ENCODE measurements around the gene LHX3.

Gene LHX3

GRCh38 chr9:136187683-136188586 lies 17.0 kb downstream of the LHX3 start:
- Histone ChIP-seq H3K27ac (no peak overlapping the region), H3K36me3 (replicated peaks) (no peaks in the 10 kb centered on the region), H3K27me3 (replicated peaks) (peaks cover 50% of the 10 kb centered on the region), H3K4me3 (ENCODE audit: low read depth, low read length) (no peak overlapping the region)
- in situ Hi-C loops (cut with HindIII; ENCODE audit: low pct_ligation_motif_present, low sequenced_read_pairs): no loop called here
- no peak for DNase-seq
- TF ChIP-seq CTCF (IDR thresholded peaks at IDR 0.05; ENCODE audit: low read depth, low read length, missing control alignments): no peak

GRCh38 chr9:136187197-136187596 lies 17.7 kb downstream of the LHX3 start:
- H3K27me3 ChIP-seq (replicated peaks): peaks cover 42% of the 10 kb centered on the region
- no peaks in the 10 kb centered on the region for H3K36me3 ChIP-seq (replicated peaks)
- in situ Hi-C loops (cut with HindIII; ENCODE audit: low pct_ligation_motif_present, low sequenced_read_pairs): no loop called here
- no peak overlapping the region for H3K4me3 ChIP-seq (ENCODE audit: low read depth, low read length)
- no peak overlapping the region for H3K27ac ChIP-seq
- no peak for DNase-seq
- TF ChIP-seq CTCF (IDR thresholded peaks at IDR 0.05; ENCODE audit: low read depth, low read length, missing control alignments): no peak

DNA sequence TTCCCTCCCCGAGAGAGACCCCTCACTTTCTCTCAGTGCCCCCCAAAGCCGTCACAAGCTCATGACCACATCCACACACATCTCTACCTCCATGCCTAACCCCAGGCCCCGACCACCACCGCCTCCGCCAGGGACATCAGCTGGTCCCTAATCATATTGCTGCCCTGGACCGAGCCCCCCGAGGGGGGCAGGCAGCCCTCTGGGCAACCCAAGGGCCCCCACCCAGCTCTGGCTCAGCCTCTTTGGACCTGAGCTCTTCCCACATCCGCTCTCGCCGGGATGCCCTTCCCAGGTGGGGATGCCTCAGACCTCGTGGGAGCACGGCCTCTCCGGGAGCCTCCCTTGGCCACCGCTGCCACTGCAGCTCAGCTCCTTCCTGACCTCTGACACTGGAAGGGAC lies 18.5 kb downstream of the LHX3 start:
- TF ChIP-seq CTCF (IDR thresholded peaks at IDR 0.05; ENCODE audit: low read depth, low read length, missing control alignments): no peak
- H3K27me3 ChIP-seq (replicated peaks): peaks cover 37% of the 10 kb centered on the region
- H3K4me3 ChIP-seq (ENCODE audit: low read depth, low read length): no peak overlapping the region
- in situ Hi-C loops (cut with HindIII; ENCODE audit: low pct_ligation_motif_present, low sequenced_read_pairs): no loop called here
- no peak overlapping the region for H3K27ac ChIP-seq
- DNase-seq: no peak
- H3K36me3 ChIP-seq (replicated peaks): no peaks in the 10 kb centered on the region

- peaks cover 31% of the 10 kb centered on the region for H3K27me3 ChIP-seq (replicated peaks)
- no peak overlapping the region for H3K27ac ChIP-seq
- in situ Hi-C loops (cut with HindIII; ENCODE audit: low pct_ligation_motif_present, low sequenced_read_pairs): no loop called here
- DNase-seq: no peak
- TF ChIP-seq CTCF (IDR thresholded peaks at IDR 0.05; ENCODE audit: low read depth, low read length, missing control alignments): no peak
- no peak overlapping the region for H3K4me3 ChIP-seq (ENCODE audit: low read depth, low read length)
- H3K36me3 ChIP-seq (replicated peaks): no peaks in the 10 kb centered on the region
Observed at GRCh38 chr9:136185596-136186366, 19.1 kb downstream of the LHX3 start.

- in situ Hi-C loops (cut with HindIII; ENCODE audit: low pct_ligation_motif_present, low sequenced_read_pairs): no loop called here
- Histone ChIP-seq H3K27ac (no peak overlapping the region), H3K27me3 (replicated peaks) (peaks cover 24% of the 10 kb centered on the region), H3K4me3 (ENCODE audit: low read depth, low read length) (no peak overlapping the region), H3K36me3 (replicated peaks) (no peaks in the 10 kb centered on the region)
- no peak for TF ChIP-seq CTCF (IDR thresholded peaks at IDR 0.05; ENCODE audit: low read depth, low read length, missing control alignments)
- no peak for DNase-seq
Observed at GRCh38 chr9:136185066-136185465, 19.9 kb downstream of the LHX3 start.
